ENCODE measurements around the gene MAP3K21.

DNA sequence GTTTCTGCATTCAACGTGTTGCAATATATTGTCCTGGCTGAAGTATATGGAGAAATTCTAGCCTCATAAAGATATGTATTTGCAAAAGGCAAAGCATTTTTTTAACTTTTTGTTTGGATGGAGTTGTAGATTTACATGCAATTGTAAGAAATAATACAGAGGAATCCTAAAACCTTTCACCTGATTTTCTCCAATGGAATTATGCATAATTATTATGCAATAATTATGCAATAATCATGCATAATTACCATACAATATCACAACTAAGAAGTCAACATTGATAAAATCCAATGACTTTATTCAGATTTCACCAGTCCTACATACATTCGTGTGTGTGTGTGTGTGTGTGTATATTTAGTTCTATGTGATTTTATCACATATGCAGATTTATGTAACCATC, 7.5 kb upstream of the MAP3K21 start:
- TF ChIP-seq, protein P1, sequence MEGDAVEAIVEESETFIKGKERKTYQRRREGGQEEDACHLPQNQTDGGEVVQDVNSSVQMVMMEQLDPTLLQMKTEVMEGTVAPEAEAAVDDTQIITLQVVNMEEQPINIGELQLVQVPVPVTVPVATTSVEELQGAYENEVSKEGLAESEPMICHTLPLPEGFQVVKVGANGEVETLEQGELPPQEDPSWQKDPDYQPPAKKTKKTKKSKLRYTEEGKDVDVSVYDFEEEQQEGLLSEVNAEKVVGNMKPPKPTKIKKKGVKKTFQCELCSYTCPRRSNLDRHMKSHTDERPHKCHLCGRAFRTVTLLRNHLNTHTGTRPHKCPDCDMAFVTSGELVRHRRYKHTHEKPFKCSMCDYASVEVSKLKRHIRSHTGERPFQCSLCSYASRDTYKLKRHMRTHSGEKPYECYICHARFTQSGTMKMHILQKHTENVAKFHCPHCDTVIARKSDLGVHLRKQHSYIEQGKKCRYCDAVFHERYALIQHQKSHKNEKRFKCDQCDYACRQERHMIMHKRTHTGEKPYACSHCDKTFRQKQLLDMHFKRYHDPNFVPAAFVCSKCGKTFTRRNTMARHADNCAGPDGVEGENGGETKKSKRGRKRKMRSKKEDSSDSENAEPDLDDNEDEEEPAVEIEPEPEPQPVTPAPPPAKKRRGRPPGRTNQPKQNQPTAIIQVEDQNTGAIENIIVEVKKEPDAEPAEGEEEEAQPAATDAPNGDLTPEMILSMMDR (conservative IDR thresholded peaks at IDR 0.05), result no peak
- TF ChIP-seq ZFX (IDR thresholded peaks at IDR 0.05), result no peak
